Upper lobe of left lung (tissue), 4 donors: ENCODE measurements around the gene TNFAIP8.

Experiments used
- CTCF ChIP-seq, 6 experiments: fragments of 450-650 bp in 4 of 6; fragments of 200-600 bp in 2 of 6; sonication (generic) in 2 of 6; IDR thresholded peaks; one replicate each; pipeline ENCODE4 v1.5.1; 2016 to 2019; ENCODE audit warnings: antibody characterized with exemption in 6 of 6
- EP300 ChIP-seq, 4 donors: sonication (generic); formaldehyde crosslinking; IDR thresholded peaks; one replicate each; pipeline ENCODE4 v1.5.1; 2017; ENCODE audit warnings: antibody characterized with exemption in 4 of 4, control low read depth in 2 of 4
- POLR2A ChIP-seq, 4 donors: fragments of 450-650 bp; IDR thresholded peaks; one replicate each; pipeline ENCODE4 v1.5.1; 2016 to 2017; ENCODE audit warnings: antibody characterized with exemption in 4 of 4, mild to moderate bottlenecking in 2 of 4
- POLR2AphosphoS5 ChIP-seq, 2 donors: sonication (generic); formaldehyde crosslinking; IDR thresholded peaks; one replicate each; pipeline ENCODE4 v1.5.1; 2017; ENCODE audit warnings: antibody characterized with exemption in 2 of 2

- no peak for TF ChIP-seq CTCF (IDR thresholded peaks at IDR 0.05)
- no peak for TF ChIP-seq POLR2A (IDR thresholded peaks at IDR 0.05)
- no peak for TF ChIP-seq EP300 (IDR thresholded peaks at IDR 0.05)
- TF ChIP-seq POLR2AphosphoS5 (IDR thresholded peaks at IDR 0.05): no peak
These were observed 22.8 kb upstream of the TNFAIP8 start for GRCh38 chr5:119332978-119333401.
